ENCODE data around the gene SHISAL1.

DNA sequence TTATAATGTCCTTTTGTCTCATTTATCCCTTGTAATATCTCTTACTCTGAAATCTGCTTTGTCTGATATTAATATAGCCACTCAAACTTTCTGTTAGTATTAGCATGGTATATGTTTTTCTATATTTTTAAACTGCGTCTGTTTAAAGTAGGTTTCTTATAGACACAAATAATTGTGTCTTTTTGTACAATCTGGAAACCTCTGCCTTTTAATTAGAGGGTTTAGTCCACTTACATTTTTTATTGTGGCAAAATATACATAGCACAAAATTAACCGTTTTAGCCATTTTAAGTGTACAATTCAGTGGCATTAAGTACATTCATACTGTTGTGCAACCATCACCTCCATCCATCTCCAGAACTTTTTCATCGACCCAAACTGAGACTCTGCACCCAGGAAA, 103.4 kb downstream of the SHISAL1 start:
- TF ChIP-seq POLR2A (IDR thresholded peaks at IDR 0.05) (no peak), CTCF (IDR thresholded peaks at IDR 0.05 in 8 of 11, conservative IDR thresholded peaks at IDR 0.05 in 3 of 11) (no peak)
